Medulla oblongata (tissue), 1 donor: ENCODE measurements around the gene C17orf100.
A peak's percentile ranks its signal among the peaks of the same experiment; 100 is the strongest.
"Not testable (repeated sequence)": the region's sequence is repeated elsewhere in the genome, so short reads cannot be mapped to it uniquely, and the experiment has no call there.

ENCODE experiments used
- DNase-seq: peaks from one replicate; pipeline ENCODE4 v3.0.0-alpha.2; 2015; ENCODE audit errors: extremely low spot score

Gene C17orf100

GRCh38 chr17:6641247-6641863, 10.2 kb upstream of the C17orf100 start:
- peak; percentile 18 for DNase-seq

GRCh38 chr17:6642592-6642991, 9.0 kb upstream of the C17orf100 start:
- DNase-seq, result no peak

- no peak for DNase-seq
Measured at GRCh38 chr17:6643451-6644125, 8.0 kb upstream of the C17orf100 start.

GRCh38 chr17:6648181-6648580, 3.4 kb upstream of the C17orf100 start:
- DNase-seq, result no peak

- DNase-seq, result peak; percentile 34
Measured at GRCh38 chr17:6651919-6652452, 424 bp downstream of the C17orf100 start.

- DNase-seq, result no peak
Measured at GRCh38 chr17:6654841-6655731, 3.5 kb downstream of the C17orf100 start.

GRCh38 chr17:6655732-6656361, 4.3 kb downstream of the C17orf100 start:
- DNase-seq, result not testable (repeated sequence)

- not testable (repeated sequence) for DNase-seq
Measured at GRCh38 chr17:6656797-6657632, 5.5 kb downstream of the C17orf100 start.

GRCh38 chr17:6657633-6658287, 6.2 kb downstream of the C17orf100 start:
- DNase-seq, result no peak

GRCh38 chr17:6658411-6658810, 6.8 kb downstream of the C17orf100 start:
- DNase-seq, result not testable (repeated sequence)

GRCh38 chr17:6660101-6660500, 8.5 kb downstream of the C17orf100 start:
- DNase-seq, result peak; percentile 12

GRCh38 chr17:6660805-6661463, 9.4 kb downstream of the C17orf100 start:
- peak; percentile 65 for DNase-seq

- DNase-seq, result no peak
Measured at GRCh38 chr17:6661464-6661848, 9.9 kb downstream of the C17orf100 start.

GRCh38 chr17:6663200-6663599, 11.6 kb downstream of the C17orf100 start:
- not testable (repeated sequence) for DNase-seq

- peak; percentile 90 for DNase-seq
Measured at GRCh38 chr17:6666077-6666521, 14.5 kb downstream of the C17orf100 start.

- DNase-seq, result no peak
Measured at GRCh38 chr17:6666557-6666956, 15.0 kb downstream of the C17orf100 start.

GRCh38 chr17:6667516-6667915, 16.0 kb downstream of the C17orf100 start:
- no peak for DNase-seq

GRCh38 chr17:6668219-6668618, 16.7 kb downstream of the C17orf100 start:
- no peak for DNase-seq

GRCh38 chr17:6668727-6669425, 17.3 kb downstream of the C17orf100 start:
- DNase-seq, result no peak
